Measurements from ENCODE around the gene BRD4.

GRCh38 chr19:15255359-15255990 is 76.9 kb downstream of the BRD4 start:
- TF ChIP-seq CTCF (tag by site-specific recombination; IDR thresholded peaks at IDR 0.05) (no peak), ZBTB44 (tag by site-specific recombination; IDR thresholded peaks at IDR 0.05) (no peak), YY1 (tag by site-specific recombination; IDR thresholded peaks at IDR 0.05) (no peak), ZNF23 (tag by site-specific recombination; IDR thresholded peaks at IDR 0.05; ENCODE audit: borderline replicate concordance) (no peak), ZNF530 (tag by site-specific recombination; IDR thresholded peaks at IDR 0.05; ENCODE audit: low read depth) (no peak), OSR2 (tag by site-specific recombination; IDR thresholded peaks at IDR 0.05) (no peak), ZNF148 (tag by site-specific recombination; IDR thresholded peaks at IDR 0.05; ENCODE audit: borderline replicate concordance) (no peak), ZNF133 (tag by site-specific recombination; IDR thresholded peaks at IDR 0.05) (no peak), MYNN (tag by site-specific recombination; IDR thresholded peaks at IDR 0.05; ENCODE audit: borderline replicate concordance) (no peak), KLF16 (tag by site-specific recombination; IDR thresholded peaks at IDR 0.05) (no peak)

Measured in HEK293 (cell line).